Measurements from ENCODE around the gene KDM2A.

GRCh38 chr11:67085617-67086016 is 33.4 kb upstream of the KDM2A start:
- TF ChIP-seq CTCF (IDR thresholded peaks at IDR 0.05) (no peak), POLR2A (IDR thresholded peaks at IDR 0.05) (no peak)

Data from thyroid gland (tissue), 4 donors.